K562 (cell line): ENCODE data around the gene POLD2. TPM values are rescaled to one million over a fixed set of nuclear protein-coding genes. Genes with fewer than 3 reads are reported as not detected.

Experiments
- ARID3A ChIP-seq: IDR thresholded peaks from 2 replicates; pipeline ENCODE4 v1.6.1; 2012; ENCODE audit warnings: low read depth, low read length, improper control_type of control experiment, borderline replicate concordance
- CBX2 ChIP-seq: fragments of 200-600 bp; sonication (generic); IDR thresholded peaks from one replicate; pipeline ENCODE4 v1.6.1; 2012; ENCODE audit warnings: mild to moderate bottlenecking, low read length, inconsistent platforms; ENCODE audit not compliant: insufficient read depth, poor library complexity, severe bottlenecking
- CBX8 ChIP-seq: fragments of 200-600 bp; sonication (generic); IDR thresholded peaks from 2 replicates; pipeline ENCODE4 v1.6.1; 2012; ENCODE audit warnings: borderline replicate concordance, mixed run types, low read depth, mild to moderate bottlenecking, moderate library complexity, mixed read lengths, low read length, control low read depth, inconsistent platforms; ENCODE audit not compliant: poor library complexity, severe bottlenecking; ENCODE audit errors: extremely low read depth
- CUX1 ChIP-seq: fragments of 200-800 bp; sonication (Bioruptor generic); IDR thresholded peaks from 2 replicates; pipeline ENCODE4 v1.6.1; 2016; ENCODE audit warnings: missing genetic modification characterization, missing compliant biosample characterization
- ELK1 ChIP-seq: sonication (generic); formaldehyde crosslinking; IDR thresholded peaks from 2 replicates; pipeline ENCODE4 v1.8.1; 2022; ENCODE audit warnings: missing genetic modification reagents
- KDM5B ChIP-seq: fragments of 200-600 bp; sonication (generic); IDR thresholded peaks from 2 replicates; pipeline ENCODE4 v1.6.1; 2012; ENCODE audit warnings: low read depth, mild to moderate bottlenecking, moderate library complexity, low read length, control low read depth, inconsistent platforms; ENCODE audit not compliant: insufficient replicate concordance
- MEIS2 ChIP-seq: fragments of 450-650 bp; IDR thresholded peaks from 2 replicates; pipeline ENCODE4 v1.6.1; 2014; ENCODE audit warnings: mild to moderate bottlenecking; ENCODE audit not compliant: partially characterized antibody
- PHF20 ChIP-seq: fragments of 450-650 bp; IDR thresholded peaks from 2 replicates; pipeline ENCODE4 v1.6.1; 2018; ENCODE audit not compliant: partially characterized antibody
- RFX1 ChIP-seq: fragments of 450-650 bp; IDR thresholded peaks from 2 replicates; pipeline ENCODE4 v1.6.1; 2016; ENCODE audit warnings: mild to moderate bottlenecking, moderate library complexity
- RFX5 ChIP-seq: IDR thresholded peaks from 2 replicates; pipeline ENCODE4 v1.6.1; 2011; ENCODE audit warnings: low read depth, mild to moderate bottlenecking, improper control_type of control experiment, low read length
- RHOXF2B ChIP-seq: fragments of 250-450 bp; sonication (Bioruptor Pico); conservative IDR thresholded peaks from 2 replicates; pipeline ENCODE4 v1.5.1; 2021
- RNF2 ChIP-seq: sonication (generic); IDR thresholded peaks from 2 replicates; pipeline ENCODE4 v1.6.1; 2016
- SIN3B ChIP-seq: fragments of 450-650 bp; IDR thresholded peaks from 2 replicates; pipeline ENCODE4 v1.6.1; 2017; ENCODE audit warnings: low read depth, mild to moderate bottlenecking, moderate library complexity
- SMARCB1 ChIP-seq: IDR thresholded peaks from 2 replicates; pipeline ENCODE4 v1.6.1; 2011; ENCODE audit warnings: improper control_type of control experiment, low read depth; ENCODE audit not compliant: insufficient read length
- SP1 ChIP-seq: sonication (generic); formaldehyde crosslinking; IDR thresholded peaks from 2 replicates; pipeline ENCODE4 v1.8.1; 2022; ENCODE audit warnings: mild to moderate bottlenecking, missing genetic modification reagents
- YY1 ChIP-seq, 3 experiments: IDR thresholded peaks; 2 replicates each; pipeline ENCODE4 v1.6.1; 2011; ENCODE audit warnings: low read length in 2 of 3, mild to moderate bottlenecking in 2 of 3, moderate library complexity in 2 of 3, borderline replicate concordance in 1 of 3, control low read depth in 1 of 3, low read depth in 1 of 3; ENCODE audit not compliant: insufficient read depth in 3 of 3, insufficient replicate concordance in 2 of 3, control insufficient read depth in 1 of 3, insufficient read length in 1 of 3; ENCODE audit errors: extremely low read depth in 1 of 3
- ZNF133 ChIP-seq: fragments of 250-450 bp; sonication (Bioruptor Pico); IDR thresholded peaks from 2 replicates; pipeline ENCODE4 v1.4.0; 2020; ENCODE audit warnings: mild to moderate bottlenecking
- ZNF583 ChIP-seq: fragments of 250-450 bp; sonication (Bioruptor Pico); IDR thresholded peaks from 2 replicates; pipeline ENCODE4 v1.4.0; 2020
- ZNF586 ChIP-seq: fragments of 450-650 bp; formaldehyde crosslinking; conservative IDR thresholded peaks from 2 replicates; pipeline ENCODE4 v1.4.0; 2020; ENCODE audit warnings: mild to moderate bottlenecking, moderate library complexity
- polyA plus RNA-seq, 8 experiments: library from polyadenylated mRNA; depleted of rRNA in 4 of 8; stranded (reverse) in 5 of 8; unstranded in 3 of 8; fragments of >200 nt; fragmentation: Nextera tagmentation in 2 of 8; fragmentation: Illumina TruSeq in 1 of 8; extraction: Ambion mirVana in 2 of 8; extraction: Trizol in 1 of 8; gene quantifications; 2 replicates each; pipeline versions ENCODE4 v1.2.1 to v1.2.3, GENCODE V29; 2011 to 2014; ENCODE audit warnings: inconsistent platforms in 1 of 8, missing spikeins in 1 of 8
- total RNA-seq, 7 experiments: library from RNA; depleted of rRNA in 6 of 7; stranded (reverse); fragments of >200 nt in 6 of 7; fragmentation: Illumina TruSeq in 2 of 7; extraction: Trizol in 2 of 7; gene quantifications; 2 replicates each; pipeline versions ENCODE4 v1.2.1 to v1.2.3, GENCODE V29; 2011 to 2021; ENCODE audit warnings: low replicate concordance in 1 of 7

Gene POLD2
- total and polyA plus RNA-seq, 9 of the 15 experiments (the other 6 are each of a cell fraction or from before 2014, with no cell fraction given) = 29.7 to 259 (median 225) TPM

GRCh38 chr7:44123190-44124003 lies at the start of gene POLD2 (continued):
- TF ChIP-seq CUX1 (CRISPR knock-in tag) = no peak
- no peak for TF ChIP-seq ZNF586 (CRISPR knock-in tag)
- TF ChIP-seq KDM5B = peak; percentile 52
- TF ChIP-seq YY1 (IDR thresholded peaks at IDR 0.05; ENCODE audit: borderline replicate concordance in 1 of 3, control insufficient read depth in 1 of 3, extremely low read depth in 1 of 3, insufficient read depth in 3 of 3, insufficient read length in 1 of 3, insufficient replicate concordance in 2 of 3, low read depth in 1 of 3, low read length in 2 of 3) = peak; percentile 43 to 93 (median 85)
- peak; percentile 98 for TF ChIP-seq SP1 (CRISPR knock-in tag)
- TF ChIP-seq CBX2 = no peak
- TF ChIP-seq SIN3B = peak; percentile 82
- TF ChIP-seq ELK1 (CRISPR knock-in tag) = no peak
- no peak for TF ChIP-seq RNF2
- no peak for TF ChIP-seq MEIS2
- TF ChIP-seq ZNF133 (CRISPR knock-in tag) = no peak
- peak; percentile 93 for TF ChIP-seq RFX1
- TF ChIP-seq ZNF583 (CRISPR knock-in tag) = no peak
- no peak for TF ChIP-seq CBX8
- peak; percentile 86 for TF ChIP-seq RFX5
- TF ChIP-seq PHF20 = peak; percentile 76
- TF ChIP-seq RHOXF2B = no peak
- TF ChIP-seq SMARCB1 = no peak
- no peak for TF ChIP-seq ARID3A
